SHP77 treated with DMSO at 0.1 percent for 48 hours (cell line): ENCODE measurements around the gene RASL10A.
A peak's percentile ranks its signal among the peaks of the same experiment; 100 is the strongest.

Experiments used
- DNase-seq: peaks from one replicate; lab custom pipeline; 2025; lab: John Stamatoyannopoulos, UW

Gene RASL10A

DNA sequence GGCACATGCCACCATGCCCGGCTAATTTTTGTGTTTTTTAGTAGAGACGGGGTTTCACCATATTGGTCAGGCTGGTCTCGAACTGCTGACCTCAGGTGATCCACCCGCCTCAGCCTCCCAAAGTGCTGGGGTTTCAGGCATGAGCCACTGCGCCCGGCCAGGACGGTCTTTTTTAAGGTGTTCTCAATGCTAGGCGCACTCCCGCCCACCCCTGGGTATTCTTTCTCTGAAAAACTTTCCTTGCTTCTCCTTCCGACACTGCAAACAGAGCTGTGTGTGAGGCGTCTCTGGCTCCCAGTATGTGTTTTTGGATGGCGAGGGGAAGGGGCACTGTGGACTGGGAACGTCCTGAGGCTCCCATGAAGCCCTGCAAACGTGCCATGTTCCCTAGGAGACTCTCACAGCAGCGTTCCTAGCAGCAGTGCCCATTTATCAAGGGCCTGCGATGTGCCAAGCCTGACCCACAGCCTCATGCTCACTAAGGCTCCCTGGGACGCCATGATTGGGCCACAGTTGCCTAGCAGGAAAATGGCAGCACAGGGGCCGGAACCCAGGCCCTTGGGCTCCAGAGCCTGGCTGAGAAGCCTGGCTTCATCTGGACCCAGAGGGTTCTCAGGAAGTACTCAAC, 2.4 kb upstream of the RASL10A start:
- DNase-seq, result no peak

DNA sequence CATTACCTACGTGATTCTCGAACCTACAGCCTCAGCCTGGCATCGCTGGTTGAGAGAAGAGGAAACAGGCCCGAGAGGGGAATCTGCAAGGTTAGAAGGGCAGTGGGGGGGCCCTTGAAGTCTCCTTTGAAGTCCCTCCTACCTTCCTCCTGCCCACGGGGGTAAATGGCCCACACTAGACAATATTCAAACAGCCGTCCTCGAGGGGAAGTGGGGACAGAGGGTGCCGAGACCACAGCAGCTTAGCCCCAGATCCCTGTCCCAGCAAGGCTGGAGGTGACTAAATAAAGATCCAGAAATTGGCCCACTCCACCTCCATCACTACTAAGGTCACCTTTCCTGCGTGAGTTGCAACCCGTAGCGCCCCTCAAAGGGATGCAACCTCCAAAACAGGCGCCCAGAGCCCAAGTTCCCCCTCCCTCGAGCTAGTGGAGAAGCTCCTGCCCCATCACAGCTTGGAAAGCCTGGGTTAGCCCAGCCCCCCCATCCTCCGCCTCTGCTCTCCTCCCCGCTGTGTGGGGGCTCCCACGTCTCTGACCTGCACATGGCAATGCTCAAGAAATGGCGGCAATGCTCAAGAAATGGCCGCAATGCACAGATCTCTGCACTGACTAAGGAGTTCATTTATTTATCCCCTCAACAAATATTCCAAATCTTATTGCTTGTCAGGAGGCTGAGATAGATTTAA, 788 bp upstream of the RASL10A start:
- DNase-seq, result no peak

DNA sequence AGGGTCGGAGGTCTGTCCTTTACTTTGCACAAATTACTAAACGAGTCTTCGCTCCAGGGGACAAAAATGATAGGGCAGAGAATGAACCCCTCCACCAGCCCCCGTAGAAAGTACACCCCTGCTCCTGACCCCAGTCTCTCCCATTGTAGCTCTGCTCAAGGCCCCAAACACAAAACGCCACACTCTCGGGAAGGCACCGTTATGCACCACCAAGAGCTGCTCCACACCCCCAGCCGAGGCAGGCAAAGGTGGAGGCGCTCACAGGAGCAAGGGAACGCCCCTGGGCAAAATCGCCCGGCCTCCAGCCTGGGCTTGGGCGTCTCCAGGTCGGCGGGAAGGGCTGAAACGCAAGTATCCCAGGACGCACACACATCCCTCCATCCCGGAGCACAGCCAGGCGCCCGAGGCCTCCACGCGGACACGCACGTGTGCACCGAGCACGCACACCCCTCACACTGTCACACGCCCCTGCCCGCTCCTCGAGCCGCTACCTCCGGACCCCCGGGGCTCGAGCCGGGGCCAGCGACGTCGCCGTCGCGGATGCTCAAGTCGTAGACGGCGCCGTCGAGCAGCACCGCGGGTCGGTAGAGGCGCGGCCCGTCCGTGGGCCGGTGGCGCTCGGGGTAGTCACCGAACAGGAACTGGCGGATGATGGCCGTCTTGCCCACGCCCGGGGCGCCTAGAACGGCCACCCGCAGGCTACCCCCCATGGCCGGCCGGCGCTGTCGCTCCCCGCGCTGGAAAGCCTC, 786 bp downstream of the RASL10A start:
- DNase-seq, result no peak

DNA sequence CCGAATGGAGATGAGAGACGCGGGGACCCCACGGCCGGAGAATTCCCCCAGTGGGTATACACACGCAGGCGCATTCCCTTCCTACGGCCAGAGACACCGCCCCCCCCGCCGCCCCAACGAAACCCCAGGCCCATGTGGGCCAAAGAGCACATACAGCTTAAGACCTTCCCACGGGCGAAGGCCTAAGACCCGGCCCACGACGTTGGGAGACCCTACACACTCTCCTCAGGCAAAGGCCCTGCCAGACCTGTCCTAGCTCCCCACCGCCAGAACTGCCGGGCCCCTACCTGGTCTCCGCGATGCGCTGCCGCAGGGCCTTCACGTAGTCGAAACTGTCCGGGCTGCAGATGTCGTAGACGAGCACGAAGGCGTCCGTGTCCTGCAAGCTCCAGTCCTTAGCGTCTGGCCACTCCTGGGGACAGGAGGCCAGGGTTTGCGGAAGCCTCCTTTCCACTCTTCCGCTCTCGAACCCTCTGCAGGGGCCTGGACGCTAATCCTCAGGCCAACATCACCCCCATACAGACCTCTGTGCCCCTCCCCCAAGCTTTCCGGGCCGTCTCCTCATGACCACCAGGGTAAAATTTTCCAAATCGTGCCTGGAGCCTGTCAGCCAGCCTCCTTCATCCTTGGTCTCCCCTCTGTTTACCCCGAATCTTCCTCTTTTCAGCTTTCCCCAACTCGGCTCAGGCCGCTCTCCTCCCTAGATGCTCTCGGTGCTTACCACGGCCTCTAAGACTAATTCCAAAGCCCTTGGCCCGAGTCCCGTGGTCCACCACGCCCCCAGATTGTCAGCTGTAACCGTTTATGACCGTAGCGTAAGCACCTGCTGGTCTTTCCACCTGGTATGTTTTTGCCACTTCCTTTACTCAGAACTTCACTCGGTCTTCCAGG, 1.7 kb downstream of the RASL10A start:
- no peak for DNase-seq

DNA sequence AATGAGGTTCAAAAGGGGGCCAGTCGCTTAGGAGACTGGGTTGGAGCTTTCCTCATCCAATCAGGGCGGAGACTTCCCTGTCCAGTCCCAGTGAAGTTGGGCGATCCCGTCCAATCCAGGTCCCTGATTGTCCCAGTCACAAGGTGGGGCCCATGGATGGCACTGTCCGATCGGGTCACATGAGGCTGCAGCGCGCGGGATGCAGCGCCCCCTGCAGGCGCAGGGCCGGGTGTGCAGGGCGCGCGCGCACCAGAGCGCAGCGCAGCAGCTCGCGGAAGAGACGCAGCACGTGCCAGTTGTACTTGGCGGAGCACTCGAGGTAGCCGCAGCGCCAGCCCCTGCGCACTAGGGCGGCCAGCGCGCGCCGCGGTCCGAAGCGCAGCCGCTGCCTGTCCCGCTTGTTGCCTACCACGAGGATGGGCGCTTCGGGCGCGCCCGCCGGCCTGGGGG, 2.3 kb downstream of the RASL10A start:
- no peak for DNase-seq

DNA sequence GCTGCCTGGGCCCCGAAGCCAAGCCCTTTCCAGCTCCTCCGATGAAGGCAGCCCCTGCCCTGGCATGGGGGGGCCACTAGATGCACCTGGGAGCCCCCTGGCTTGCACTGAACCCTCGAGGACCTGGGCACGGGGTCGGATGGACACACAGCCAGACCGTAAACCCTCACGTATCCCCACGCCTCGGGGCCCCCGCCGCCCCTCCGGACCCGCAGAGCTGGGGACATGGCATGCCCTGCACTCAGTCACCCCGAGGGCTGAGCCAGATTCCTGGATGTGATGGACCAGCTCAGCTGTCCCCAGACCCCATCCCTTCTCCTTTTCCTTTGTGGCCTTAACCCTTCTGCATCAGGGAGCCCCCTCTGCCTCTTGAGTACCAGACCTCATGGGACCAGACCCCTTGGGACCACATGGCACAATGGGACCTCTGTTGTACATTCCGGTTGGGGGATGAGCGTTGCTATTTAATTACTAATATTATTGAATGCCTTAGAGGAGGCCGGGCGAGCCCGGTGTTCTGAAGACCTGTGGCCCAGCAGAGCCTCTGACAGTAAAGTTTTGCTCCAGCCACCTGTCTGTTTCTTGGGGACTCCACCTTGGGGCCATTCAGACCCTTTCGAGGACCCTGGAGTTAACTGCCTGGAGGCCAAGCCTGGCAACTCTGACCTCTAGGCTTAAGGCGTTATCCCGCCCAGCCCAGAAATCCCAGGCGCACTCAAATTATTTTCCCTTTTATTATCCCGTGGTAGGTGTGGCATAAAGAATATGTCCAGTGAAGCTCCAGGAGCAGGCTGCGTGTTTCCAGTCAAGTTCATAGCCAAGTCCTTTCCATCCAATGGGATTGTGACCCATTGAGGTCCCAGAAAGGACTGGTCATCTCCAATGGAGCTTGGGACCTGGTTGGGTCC, 3.0 kb downstream of the RASL10A start:
- no peak for DNase-seq

DNA sequence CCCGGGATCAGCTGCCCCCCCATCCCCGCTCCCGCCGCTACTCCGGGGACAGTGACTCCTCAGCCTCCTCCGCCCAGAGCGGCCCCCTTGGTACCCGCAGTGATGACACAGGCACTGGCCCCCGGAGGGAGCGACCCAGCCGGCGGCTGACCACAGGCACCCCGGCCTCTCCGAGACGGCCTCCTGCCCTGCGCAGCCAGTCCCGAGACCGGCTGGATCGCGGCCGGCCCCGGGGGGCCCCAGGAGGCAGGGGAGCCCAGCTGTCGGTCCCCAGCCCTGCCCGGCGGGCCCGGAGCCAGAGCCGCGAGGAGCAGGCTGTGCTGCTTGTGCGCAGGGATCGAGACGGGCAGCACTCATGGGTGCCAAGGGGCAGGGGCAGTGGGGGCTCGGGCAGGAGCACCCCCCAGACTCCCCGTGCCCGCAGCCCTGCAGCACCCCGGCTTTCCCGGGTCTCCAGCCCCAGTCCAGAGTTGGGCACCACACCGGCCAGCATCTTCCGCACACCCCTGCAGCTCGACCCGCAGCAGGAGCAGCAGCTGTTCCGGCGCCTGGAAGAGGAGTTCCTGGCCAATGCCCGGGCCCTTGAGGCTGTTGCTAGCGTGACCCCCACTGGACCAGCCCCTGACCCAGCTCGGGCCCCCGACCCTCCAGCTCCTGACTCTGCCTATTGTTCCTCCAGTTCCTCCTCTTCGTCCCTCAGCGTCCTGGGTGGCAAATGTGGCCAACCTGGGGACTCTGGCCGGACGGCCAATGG, 3.9 kb downstream of the RASL10A start:
- DNase-seq, result no peak

DNA sequence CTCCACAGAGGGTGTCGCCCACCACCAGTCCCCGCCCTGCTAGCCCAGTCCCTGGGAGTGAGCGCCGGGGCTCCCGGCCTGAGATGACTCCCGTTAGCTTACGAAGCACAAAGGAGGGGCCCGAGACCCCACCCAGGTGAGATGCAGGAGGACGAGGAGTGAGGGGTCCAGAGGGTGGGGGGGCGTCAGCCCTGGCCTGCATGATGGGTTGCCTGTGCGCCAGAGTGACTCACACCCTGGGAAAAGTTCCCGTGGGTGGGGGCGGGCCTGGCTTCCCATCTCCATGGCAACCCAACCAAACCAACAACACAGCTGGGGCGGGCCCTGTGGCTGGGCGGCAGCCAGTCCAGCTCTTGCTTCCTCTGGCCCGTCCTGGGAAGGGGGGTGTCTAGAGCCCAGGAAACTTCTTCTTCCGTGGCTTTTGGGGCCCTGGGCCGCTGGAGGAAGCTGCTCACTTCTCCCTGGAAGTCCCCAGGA, 4.6 kb downstream of the RASL10A start:
- DNase-seq, result no peak

DNA sequence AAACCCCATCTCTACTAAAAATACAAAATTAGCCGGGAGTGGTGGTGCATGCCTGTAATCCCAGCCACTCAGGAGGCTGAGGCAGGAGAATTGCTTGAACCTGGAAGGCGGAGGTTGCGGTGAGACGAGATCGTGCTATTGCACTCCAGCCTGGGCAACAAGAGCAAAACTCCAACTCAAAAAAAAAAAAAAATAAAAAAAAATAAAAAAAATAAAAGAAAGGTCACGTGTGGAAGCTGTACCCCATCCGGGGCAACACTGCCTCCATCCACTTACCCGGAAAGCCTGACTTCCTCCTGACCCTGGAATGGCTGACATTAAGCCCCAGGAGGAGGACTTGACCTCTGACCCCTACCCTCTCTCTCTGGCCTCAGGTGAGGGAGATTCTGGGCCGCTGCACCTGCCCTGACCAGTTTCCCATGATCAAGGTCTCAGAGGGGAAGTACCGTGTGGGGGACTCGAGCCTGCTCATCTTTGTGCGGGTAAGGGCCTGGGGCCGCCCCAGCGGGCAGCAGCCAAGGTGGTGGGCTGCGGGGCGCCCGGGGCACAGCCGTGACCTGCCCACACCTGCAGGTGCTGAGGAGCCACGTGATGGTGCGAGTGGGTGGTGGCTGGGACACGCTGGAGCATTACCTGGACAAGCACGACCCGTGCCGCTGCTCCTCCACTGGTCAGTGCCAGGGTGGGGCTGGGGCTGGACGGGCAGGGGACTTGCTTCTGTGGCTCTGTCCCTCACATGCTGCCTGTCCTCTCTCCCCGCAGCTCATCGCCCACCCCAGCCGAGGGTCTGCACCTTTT, 5.2 kb downstream of the RASL10A start:
- no peak for DNase-seq

DNA sequence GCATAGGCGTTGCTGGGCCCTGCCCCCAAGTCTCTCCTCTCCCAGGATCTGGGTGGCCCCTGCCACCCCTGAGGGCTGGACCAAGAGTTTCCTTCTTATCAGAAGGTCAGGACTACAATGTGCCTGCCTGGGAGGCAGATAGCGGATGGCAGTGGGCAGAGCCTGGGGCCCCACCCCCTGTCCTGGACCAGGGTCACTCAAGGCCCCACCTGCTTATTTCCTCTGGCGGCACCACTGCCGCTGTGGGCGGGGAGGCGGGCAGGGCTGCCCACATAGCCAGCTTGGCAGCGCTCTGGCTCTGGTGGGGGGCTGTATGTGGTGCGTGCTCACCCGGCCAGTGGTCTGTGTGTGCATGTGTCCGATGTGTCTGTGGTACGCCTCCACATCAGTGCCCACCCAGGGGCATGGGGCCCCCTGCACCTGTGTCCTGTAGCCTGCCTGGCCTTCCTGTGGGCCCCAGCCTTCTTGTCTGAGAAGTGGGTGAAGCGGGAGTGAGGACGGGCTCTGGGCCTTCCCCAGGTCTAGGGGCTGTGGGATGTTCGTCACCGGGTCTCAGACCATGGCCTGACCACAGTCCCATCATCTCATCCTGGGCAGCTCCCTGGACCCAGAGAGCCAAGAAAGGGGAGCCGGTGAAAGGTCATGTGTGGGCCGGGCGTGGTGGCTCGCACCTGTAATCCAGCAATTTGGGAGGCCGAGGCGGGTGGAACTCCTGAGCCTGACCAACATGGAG, 6.0 kb downstream of the RASL10A start:
- DNase-seq, result no peak

DNA sequence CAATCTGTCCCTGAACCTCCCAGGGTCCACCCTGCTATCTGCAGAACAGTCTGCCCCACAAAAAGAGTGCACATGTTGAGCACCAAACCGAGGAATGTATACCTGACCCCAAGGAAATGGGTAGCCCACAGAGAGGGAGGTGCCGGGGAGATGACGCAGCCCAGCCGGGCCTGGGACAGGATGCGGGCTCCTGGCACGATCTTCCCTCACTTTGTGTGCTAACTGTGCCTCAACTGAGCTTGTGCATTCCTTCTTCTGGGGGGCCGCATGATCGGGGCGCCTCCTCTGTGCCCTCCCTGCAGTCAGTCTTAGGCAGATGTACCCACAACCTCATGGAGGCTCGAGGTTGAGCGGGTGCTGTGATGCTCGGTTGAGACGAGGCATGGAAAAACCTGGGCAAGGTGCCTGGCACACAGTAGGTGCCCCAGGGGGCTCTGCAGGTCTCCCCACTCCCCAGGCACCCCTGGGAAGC, 6.7 kb downstream of the RASL10A start:
- no peak for DNase-seq

DNA sequence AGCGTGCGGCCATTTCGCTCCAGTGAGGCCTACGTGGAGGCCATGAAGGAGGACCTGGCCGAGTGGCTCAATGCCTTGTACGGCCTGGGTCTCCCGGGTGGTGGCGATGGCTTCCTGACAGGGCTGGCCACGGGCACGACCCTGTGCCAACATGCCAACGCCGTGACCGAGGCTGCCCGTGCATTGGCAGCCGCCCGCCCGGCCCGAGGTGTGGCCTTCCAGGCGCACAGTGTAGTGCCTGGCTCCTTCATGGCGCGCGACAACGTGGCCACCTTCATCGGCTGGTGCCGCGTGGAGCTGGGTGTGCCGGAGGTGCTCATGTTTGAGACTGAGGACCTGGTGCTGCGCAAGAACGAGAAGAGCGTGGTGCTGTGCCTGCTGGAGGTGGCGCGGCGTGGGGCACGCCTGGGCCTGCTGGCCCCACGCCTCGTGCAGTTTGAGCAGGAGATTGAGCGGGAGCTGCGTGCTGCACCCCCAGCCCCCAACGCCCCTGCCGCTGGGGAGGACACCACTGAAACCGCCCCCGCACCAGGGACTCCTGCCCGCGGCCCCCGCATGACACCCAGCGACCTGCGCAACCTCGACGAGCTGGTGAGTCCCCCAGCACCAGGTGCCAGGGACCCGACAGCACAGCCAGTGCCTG, 7.2 kb downstream of the RASL10A start:
- DNase-seq, result no peak

DNA sequence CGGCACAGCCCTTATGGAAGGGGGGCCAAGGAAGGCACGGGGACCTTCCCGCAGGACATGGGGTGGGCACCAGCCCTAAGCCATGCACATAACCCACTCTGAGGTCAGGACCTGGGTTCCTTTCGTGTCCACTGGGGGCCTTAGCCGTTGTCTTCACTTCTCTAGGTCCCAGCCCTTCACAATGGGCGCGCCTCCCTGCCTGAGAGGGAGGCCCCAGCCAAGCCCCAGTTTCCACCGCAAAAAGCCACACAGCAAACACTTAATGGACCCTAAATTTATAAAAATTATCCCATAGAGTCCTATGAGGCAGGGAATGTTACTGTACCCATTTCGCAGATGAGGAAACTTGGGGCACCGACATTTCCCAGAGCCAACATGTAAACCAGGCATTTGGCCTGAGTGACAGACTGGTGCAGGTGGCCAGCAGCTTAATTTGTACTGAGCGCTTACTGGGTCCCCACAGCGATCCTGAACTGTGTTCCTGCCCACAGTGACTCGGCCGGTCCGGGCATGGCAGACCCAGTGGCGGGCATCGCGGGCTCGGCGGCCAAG, 7.8 kb downstream of the RASL10A start:
- DNase-seq, result no peak

DNA sequence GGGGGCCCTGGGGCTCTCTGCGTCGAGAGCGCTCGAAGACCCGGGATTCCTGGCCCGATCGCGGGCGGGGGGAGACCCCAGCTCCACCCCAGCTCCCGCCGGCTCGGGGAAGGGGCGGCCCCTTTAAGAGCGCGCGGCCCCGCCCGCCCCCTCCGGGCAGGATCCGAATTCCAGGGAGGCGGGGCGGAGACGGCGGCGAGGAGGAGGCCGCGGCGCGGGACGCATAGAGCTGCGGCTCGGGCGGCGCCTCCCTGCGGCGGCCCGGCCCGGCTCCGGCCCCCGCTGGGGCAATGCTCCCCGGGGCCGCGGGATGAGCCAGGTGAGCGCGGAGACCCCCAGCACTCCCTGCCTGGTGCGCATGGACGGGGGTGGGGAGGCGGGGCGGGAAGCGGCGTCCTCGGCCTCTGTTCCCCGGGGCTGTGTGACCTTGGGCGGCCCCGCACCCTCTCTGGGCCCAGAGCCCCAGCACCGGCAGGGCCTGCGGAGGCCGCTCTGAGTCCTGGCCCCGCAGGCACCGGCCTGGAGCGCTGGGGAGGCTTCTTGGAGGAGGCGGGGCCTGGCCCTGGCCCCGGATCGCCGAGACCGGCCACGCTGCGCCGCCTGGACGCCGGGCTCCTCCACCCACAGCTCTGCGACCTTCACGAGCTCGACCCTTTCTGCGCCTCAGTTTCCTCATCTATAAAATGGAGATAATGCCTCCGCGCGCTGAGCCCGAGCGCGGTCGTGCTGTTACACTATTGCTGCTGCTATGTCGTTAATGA, 8.5 kb downstream of the RASL10A start:
- no peak for DNase-seq

DNA sequence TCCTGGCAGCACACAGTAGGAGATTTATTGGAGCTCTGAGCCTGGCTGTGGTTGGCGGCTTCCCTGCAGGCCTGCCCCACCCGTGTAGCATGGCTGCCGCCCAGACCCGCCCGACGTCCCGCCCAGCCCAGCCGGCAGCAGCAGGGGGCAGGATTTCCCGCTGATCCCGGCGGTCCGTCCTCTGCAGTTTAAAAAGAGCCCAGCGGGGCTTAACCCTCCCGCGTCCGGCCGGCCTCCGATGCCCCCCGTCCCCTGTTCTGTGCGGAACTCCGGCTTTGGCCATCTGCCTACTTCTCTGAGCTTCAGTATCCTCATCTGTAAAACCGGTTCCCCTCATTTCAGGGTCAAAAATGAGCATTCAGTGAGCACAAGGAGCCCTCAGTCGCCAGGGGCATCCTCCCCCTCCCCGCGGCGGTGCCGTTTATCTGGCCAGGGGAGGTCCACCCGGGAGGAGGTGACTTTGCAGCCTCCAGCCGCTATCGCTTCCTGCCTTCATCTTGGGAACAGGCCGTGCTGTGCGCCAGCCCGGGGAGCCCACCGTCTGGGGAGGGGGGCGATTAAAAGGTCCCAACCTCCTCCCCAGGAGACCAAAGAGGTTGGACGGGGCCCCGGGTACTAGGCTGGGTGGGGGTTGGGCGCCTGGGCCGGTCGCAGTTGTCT, 9.2 kb downstream of the RASL10A start, which contains the start of gene GAS2L1:
Gene GAS2L1, plus strand, starts transcription at position 476 of the 660 bp plus-strand sequence. CDS start 1,456 bp downstream, outside the sequence.
- DNase-seq, result peak; percentile 46

DNA sequence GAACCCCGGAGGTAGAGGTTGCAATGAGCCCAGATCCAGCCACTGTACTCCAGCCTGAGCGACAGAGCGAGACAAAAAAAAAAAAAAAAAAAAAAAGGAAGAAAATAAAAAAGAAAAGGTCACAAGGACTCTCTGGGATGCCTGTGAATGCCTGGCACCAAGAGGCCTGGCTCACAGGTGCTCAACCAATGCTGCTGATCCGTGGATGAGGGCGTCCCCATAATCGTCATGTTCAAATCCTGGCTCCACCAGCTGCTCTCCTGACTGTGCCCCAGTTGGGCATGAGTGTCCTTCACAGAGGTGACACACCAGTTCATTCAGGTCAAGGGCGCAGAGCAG, 9.7 kb downstream of the RASL10A start:
- no peak for DNase-seq
